ENCODE results near the gene CRIP3.

Gene CRIP3

DNA sequence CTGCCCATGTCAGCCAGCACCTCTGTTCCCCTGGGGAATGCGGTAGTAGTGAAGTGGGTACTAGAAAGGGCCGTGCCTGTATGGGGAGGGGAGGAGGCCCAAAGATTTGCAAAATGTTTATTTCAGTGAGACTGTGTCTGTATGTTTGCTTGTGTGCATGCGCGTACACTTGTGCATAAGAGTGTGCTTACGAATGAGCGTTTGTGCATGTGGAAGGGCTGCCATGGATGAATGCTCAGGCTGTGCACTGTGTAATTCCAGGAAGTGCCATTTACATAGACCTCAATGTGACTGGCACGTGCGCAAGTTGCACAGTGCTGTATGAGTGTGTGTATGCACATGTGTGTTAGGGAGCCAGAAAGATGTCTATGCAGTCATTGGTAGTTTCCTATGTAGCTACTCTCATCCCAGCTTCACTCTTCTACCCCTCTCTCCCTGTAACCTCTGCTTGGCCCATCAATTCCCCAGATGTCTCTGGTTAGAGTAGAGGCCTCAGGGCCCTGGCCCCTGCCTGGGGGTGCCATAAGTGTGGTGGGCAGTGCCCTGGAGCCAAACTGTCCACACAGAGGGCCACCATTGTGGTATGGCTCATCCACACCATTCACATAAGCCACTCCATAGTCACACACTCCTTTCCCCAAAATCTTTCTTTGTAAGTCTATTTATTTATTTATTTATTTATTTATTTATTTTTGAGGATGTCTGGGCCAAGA lies 37.4 kb downstream of the CRIP3 start:
- DNase-seq = no peak

DNA sequence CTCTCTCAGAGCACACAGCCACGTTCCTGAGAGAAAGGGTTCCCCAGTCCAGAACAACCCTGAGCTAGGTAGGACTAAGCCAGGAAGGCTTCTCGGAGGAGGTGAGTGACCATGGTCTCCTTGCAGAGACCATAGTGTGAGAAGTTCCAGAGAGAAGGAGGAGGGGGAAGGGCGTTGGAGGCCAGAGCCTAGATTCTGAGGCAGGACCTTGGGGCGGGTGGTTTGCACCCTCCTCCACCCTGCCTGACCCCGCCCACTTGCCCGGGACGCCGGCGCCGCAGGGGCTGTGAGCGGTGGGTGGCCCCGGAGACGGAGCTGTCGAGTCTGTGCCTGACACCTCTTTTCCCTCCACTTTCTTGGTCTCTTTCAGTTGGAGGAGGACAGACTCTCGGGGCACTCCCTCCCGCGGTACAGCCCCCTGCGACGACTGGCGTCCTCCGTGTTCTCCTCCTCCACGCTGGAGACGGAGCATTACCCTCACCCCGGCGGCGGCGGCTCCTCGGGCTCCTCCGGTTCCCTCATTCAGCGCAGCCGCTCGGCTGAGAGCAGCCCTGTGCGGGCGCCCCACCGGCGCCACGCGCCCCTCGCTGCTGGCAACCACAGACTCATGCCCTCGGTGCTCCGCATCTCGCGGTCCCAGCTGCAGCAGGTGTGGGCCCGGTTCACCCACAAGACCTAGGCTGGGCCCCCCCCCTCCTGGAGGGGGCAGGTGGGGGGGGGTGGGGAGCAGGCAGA lies 39.2 kb downstream of the CRIP3 start:
- DNase-seq = peak; percentile 64

DNA sequence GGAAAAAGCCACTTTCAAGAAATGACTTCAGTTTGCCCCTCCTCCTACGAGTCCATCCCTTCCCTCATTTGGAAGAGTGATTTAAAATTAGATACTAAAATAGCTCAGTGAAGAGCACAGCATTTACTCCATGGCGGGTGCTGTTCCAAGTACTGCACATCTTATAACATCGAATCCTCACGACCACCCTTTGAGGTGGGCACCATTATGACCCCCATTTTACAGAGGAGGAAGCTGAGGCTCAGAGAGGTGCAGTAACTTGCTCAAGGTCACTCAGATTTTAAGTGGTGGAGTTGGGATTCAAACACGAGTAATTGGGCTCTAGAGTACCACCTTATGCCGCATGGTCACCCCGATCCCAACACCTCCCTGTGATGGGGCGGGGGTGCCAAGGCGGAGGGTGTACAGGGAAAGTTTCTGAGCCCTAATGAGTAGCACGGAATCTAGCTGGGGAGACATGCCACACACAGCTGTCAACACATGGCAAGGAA lies 39.8 kb downstream of the CRIP3 start:
- DNase-seq = no peak

DNA sequence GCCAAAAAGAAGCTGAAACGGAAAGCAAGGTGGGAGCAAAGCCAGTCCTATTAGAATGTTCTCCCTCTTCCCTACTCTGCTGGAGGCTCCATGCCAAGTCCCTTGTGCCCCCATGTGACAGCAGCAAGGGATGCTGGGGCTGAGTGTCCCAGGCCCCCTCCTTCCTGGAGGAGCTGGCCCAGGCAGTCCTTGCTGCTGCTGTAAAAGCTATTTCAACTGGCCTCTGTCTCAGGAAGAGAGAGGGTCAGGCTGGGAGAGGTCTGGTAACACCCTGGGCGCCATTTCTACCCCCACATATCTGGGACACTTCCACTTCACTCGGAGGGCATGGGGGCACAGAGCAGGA lies 40.3 kb downstream of the CRIP3 start:
- DNase-seq = no peak

DNA sequence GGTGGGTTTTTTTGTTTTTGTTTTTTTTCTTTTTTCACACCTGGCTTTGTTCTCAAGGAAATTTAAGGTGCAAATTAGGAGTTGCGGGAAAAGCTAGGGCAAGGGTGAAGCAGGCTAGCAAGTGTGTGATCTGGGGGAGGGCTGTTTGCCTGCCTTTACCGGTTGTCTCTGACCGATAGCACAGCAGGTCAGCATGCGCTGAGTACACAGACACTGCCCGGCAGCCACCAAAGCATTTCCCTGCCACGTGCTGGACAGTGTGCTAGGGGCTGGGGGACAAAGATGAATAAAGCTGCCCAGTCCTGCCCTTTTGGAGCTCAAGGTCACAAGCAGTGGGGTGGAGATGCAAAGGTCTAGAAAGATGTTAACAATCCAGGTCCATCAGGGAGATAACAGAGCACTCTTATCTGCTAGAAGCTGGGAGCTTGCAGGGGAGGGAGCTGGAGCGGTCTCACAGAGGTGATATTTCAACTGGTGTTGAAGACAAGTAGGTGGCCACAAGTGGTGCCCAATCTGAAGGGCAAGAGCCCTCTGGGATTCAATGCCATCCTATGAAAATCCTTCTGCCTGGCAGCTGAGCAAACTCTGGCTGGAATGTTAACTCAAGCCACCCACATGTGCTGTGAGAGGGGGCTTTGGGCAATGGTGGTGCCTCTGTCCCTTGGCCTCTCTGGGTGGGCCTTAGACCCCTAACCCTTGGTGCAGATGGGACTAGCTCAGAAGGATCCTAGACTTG lies 40.8 kb downstream of the CRIP3 start:
- no peak for DNase-seq

DNA sequence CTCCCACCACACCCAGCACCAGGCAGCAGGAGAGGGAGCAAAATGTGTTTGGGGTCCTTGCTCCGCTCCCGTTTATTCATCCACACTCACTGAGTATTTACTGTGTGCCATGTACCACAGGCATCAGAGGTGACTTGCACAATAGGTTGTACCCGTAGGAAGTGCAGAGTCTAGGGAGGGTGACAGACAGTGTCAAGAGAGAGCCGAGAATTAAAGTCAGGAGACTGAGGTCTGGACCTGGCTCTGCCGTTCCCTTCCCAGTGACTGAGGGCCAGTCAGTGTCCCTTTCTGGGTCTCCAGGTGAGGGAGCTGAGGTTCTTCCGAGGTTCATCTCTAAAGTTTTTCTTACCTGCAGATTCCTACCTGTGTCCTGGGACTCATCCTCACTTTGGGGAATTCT lies 43.1 kb downstream of the CRIP3 start:
- DNase-seq = no peak

DNA sequence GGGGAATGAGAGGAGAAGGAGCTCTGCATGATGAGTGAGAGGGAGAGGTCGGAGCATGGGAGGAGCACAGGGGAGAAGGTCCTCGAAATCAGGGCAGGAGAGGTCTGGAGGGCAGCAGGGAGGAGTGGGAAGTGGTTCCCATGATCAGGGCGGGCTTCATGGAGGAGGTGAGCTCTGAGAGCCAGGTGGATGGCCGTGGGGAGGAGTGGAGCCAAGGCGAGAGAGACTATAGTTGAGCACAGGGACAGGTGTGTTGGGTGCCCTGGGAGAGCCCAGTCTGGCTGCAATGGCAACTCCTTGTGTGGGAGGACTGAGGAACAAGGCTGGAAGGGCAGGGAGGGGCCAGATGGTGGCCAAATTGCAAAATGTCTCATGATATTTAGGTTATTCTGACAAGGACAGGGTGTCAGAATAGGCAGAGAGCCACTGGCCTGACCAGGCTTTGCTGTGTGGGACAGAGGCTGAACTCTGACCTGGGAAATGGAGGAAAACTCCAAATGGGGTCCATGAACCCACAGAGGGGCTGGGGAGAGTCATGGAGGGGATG lies 44.0 kb downstream of the CRIP3 start:
- DNase-seq = no peak

DNA sequence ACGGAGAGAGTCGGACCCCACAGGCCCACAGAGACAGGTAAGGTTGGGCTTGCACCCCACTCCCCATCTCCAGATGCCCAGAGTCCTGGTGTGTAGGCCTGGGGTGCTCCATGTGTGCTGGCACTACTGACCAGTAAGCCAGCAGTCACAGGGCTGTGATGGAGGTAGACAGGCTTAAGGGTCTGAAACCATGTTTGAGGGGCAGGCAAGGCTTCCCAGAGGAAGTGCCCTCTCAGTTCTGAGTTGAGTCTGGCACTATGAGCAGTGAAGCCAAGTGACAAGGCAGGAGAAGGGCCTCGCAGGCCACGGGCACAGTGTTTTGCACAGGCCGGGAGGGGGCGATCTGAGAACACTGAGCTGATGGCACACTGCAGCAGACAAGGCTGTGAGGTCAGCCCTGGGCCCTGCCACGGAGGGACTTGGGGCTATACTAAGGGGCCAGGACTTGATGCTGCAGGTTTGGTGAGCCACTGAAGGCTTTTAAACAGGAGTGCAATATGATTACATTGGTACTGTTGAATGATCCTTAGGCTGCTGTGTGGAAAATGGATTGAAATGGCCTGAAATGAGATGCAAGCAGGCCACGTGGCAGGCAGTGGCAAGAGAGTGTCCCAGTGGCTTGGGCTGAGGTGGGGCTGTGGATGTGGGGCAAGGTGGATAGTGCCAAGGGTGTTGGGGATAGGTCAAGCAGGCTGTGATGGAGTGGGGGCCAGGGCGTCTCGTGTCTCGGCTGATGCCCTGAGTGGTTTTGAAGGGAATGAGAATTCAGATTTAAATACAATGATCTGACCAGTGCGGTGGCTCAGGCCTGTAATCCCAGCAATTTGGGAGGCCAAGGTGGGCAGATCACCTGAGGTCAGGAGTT lies 45.1 kb downstream of the CRIP3 start:
- peak; percentile 85 for DNase-seq

DNA sequence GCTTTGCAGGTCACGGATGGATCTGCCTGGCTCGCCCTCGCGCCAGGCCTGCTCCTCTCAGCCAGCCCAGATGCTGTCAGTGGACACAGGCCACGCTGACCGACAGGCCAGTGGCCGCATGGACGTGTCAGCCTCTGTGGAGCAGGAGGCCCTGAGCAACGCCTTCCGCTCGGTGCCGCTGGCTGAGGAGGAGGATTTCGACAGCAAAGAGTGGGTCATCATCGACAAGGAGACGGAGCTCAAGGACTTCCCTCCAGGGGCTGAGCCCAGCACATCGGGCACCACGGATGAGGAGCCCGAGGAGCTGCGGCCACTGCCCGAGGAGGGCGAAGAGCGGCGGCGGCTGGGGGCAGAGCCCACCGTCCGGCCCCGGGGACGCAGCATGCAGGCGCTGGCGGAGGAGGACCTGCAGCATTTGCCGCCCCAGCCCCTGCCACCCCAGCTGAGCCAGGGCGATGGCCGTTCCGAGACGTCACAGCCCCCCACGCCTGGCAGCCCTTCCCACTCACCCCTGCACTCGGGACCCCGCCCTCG lies 45.8 kb downstream of the CRIP3 start:
- no peak for DNase-seq

DNA sequence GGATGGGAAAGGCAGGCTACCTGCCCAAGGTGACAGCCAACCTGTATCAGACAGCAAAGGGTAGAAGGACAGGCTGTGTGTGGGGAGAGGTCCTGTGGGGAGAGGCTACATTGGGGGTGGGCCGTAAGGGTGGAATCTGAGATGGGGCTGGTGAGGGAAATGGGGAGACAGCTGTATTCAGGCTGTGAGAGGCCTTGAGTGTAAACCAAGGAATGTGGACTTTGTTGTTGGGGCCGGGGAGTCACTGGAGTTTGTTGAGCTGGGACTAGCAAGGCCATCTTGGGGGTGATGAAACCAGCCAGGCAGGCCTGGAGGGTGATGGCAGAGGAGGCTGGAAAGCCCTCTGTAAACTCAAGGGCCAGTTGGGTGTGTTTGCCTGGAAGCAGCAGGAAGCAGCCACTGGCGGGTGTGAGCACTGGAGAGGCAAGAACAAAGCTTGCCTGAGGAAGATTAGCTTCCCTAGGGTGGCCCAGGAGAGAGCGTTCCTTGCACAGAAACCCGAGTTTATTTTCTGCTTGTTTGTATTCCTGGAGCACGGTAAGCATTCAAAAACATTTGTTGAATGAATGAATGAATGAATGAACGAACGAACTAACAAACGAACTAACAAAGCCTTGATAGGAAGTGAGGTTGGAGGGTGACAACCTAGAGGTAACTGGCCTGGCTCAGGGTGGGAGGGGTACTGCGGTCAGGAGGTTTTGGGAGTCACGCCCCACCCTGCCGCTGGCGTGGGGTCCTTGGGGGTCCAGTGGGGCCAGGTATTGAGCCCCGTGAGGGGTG lies 46.4 kb downstream of the CRIP3 start:
- no peak for DNase-seq

DNA sequence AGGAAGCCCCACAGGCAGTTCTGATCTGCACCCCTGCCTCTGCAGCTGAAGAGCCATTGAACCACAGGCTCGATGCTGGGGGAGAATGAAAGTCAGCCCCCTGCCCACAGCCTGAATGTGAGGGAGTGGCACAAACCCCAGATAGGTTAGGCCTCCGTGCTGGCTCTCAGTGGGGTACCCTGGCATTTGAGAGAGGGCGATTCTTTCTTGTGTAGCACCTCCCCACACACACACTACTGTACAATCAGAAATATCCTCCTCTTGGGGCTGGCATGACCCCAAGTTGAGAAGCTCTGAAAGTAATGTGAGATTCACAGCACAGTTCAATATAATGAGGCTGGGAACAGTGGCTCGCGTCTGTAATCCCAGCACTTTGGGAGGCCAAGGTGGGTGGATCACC lies 47.4 kb downstream of the CRIP3 start:
- DNase-seq = no peak

DNA sequence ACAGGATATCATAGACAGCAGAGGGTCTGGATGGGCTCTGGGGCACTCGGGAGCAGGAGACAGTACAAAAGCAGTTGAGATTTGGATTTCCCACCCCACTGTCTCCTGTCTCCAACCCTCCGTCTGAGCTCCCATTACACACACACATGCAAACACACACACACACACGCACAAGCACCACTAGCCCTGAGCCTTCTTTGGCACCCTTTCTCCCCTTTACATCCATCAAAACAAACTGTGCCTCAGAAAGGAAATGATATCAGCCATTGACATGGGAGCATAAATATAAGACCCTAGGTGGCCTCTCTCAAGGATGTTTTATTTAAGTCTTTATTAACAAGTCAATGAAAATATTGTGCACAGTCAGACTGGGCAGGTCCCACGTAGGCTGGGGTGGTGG lies 47.8 kb downstream of the CRIP3 start:
- DNase-seq = no peak

DNA sequence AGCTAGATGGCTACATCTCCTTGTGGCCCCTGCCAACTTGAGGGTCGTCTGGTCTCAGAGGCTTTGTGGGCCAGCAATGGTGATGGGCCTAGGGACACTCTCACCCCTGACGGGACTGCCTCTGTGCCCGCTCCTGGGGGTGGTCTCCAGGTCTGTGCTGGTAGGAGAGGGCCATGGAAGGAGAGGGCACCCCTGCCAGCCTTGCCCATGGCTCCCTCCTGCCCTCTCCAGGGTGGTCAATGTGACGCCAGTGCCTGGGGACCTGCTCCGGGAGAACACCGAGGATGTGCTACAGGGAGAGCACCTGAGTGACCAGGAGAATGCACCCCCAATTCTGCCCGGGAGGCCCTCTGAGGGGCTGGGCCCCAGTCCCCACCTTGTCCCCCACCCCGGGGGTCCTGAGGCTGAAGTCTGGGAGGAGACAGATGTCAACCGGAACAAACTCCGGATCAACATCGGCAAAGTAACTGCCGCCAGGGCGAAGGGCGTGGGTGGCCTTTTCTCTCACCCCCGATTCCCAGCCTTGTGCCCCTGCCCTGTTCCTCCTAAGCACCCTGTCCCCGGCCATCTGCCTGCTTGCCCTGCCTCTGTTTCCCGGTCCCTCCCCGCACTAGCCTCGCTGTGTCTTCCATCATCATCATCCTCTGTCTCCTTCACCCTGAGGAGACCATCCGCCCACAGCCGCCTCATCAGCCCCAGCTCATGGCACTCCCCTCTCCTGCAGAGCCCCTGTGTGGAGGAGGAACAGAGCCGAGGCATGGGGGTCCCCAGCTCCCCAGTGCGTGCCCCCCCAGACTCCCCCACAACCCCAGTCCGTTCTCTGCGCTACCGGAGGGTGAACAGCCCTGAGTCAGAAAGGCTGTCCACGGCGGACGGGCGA lies 49.6 kb downstream of the CRIP3 start:
- no peak for DNase-seq

DNA sequence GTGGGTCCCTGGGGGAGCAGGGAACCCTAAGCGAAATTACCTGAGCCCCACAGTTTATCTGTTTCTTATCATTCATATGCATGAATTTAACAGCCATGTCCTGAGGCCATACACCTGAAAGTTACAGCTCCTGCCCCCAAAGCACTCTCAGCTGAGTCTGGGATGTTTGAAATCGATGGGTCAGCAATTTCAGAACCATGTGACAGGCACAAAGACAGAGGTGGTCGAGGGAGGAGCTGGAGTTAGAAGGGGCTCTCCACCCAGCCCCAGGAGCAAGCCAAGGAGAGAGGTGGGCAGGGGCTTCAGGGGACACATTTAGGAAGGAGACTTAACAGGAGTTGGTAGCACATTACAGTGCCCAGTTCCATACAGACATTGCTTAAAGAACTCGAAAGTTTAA lies 50.4 kb downstream of the CRIP3 start:
- DNase-seq = no peak

DNA sequence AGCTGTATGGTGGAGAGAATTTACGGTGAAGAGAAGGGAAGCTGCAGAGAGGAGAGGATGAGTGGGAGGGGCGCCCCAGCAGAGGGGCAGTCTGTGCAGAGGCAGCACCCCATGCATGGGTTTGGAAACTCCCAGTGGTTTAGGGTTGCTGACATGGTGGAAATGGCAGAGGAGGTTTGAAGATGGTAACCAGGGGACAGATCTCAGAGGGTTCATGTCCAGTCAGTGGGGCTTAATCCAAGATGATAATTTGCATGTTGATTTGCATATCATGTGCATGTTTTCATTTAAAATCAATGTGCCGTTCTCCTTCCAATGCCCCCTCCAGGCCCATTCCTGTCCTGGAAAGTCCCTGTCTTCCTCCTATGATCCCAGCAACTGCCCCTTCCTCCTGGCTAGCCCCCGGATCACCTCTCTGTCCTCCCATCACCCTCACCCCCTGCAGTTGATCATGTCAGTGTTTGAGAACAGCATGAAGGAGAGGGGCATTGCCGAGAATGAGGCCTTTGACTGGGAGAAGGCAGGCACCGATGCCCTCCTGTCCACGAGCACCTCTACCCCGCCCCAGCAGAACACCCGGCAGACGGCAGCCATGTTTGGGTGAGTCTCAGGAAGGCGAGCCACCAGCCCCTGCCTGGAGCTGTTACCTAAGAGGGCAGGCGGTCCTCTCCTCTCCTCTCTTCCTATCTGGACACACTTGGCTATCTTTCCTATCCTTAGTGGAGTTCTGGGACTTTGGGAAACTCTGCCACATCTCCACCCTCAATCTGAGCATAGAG lies 51.1 kb downstream of the CRIP3 start:
- no peak for DNase-seq

DNA sequence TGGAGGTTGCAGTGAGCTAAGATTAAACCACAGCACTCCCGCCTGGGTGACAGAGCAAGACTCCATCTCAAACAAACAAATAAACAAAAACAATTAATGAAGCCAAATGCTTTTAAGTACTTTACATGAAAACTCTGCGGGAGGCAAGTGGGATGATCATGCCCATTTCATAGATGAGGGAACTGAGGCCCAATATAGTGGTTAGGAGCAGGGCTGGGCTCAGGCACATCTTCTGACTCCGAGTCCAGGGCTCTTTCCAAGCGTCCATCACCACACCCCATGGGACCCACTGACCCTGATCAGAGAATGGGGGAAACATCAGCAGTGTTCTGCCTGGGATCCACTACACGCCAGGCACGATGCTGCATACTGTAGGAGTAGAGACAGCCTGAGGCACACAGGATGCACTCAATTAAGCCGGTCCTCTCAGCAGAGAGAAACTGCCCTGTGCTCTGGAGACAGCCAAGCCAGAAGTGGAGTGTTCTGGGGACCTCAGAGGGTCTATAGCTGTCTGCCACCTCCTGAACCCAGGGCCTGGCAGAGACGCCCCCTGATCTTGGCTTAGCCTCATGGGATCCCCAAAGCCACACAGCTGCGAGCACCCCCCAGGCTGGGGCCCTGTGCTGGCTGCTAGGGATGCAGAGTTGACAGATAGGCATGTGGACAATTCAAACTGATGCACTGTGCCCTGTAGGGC lies 51.8 kb downstream of the CRIP3 start:
- no peak for DNase-seq
